ENCODE data around the gene ARFGAP3. TPM values are rescaled to one million over a fixed set of nuclear protein-coding genes. Genes with fewer than 3 reads are reported as not detected.

The ARFGAP3 gene
- total and polyA plus RNA-seq, 4 donors = 25.8 to 42.9 (median 42.3) TPM

DNA sequence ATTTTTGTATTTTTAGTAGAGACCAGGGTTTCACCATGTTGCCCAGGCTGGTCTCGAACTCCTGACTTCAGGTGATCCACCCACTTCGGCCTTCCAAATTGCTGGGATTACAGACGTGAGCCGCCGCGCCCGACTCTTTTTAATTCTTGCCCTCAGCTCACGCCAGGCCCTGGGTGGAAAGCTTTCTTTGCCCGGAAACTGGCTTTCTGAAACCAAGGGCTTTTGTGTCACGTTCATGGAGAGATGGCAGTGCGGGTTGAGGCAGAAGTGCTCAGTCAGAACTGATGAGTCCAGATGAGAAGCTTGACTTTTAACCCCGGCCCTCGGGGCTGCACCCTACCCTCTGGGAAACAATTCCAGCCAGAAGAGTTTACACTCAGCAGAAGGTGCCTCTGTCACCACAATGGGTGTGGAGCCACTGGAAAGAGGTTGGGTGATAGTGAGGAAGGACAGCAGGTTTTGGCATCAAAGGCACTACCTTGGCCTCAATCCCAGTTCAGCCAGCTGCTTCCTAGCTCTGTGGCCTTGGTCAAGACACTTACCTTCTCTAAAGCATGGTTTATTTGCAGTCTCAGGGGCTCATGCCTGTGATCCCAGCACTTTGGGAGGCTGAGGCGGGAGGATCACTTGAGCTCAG lies 890 bp upstream of the ARFGAP3 start:
- ATAC-seq (ENCODE audit: insufficient read depth, low FRiP score) (no peak), DNase-seq (peak in 2 of 3 donors; percentile 42 to 50)
- peaks cover 0 to 7% (median 4%) of the 10 kb centered on the region in 5 donors for H3K4me1 ChIP-seq (ENCODE audit: control insufficient read depth in 5 of 5, insufficient read depth in 5 of 5, low read length in 5 of 5)
- no peaks in the 10 kb centered on the region for H3K36me3 ChIP-seq (ENCODE audit: control insufficient read depth in 4 of 4, insufficient read depth in 4 of 4, low read length in 4 of 4)
- TF ChIP-seq, protein P1, sequence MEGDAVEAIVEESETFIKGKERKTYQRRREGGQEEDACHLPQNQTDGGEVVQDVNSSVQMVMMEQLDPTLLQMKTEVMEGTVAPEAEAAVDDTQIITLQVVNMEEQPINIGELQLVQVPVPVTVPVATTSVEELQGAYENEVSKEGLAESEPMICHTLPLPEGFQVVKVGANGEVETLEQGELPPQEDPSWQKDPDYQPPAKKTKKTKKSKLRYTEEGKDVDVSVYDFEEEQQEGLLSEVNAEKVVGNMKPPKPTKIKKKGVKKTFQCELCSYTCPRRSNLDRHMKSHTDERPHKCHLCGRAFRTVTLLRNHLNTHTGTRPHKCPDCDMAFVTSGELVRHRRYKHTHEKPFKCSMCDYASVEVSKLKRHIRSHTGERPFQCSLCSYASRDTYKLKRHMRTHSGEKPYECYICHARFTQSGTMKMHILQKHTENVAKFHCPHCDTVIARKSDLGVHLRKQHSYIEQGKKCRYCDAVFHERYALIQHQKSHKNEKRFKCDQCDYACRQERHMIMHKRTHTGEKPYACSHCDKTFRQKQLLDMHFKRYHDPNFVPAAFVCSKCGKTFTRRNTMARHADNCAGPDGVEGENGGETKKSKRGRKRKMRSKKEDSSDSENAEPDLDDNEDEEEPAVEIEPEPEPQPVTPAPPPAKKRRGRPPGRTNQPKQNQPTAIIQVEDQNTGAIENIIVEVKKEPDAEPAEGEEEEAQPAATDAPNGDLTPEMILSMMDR (IDR thresholded peaks at IDR 0.05; ENCODE audit: control extremely low read depth, extremely low read depth) = no peak
- no peaks in the 10 kb centered on the region for H3K9me3 ChIP-seq (ENCODE audit: control insufficient read depth in 4 of 4, insufficient read depth in 3 of 4, low read length in 3 of 4)
- 96 to 97% methylated on average over 14 of the region's 14 CpGs for WGBS, 2 donors
- no peak overlapping the region for H3K9ac ChIP-seq (ENCODE audit: insufficient read depth in 1 of 2, low read length in 2 of 2)
- no peak overlapping the region for H3K4me3 ChIP-seq
- no peak overlapping the region for H3K27ac ChIP-seq (ENCODE audit: low read depth in 1 of 2, low read length in 1 of 2)
- no peaks in the 10 kb centered on the region for H3K27me3 ChIP-seq (ENCODE audit: control insufficient read depth in 3 of 3, insufficient read depth in 3 of 3, low read length in 2 of 3)

DNA sequence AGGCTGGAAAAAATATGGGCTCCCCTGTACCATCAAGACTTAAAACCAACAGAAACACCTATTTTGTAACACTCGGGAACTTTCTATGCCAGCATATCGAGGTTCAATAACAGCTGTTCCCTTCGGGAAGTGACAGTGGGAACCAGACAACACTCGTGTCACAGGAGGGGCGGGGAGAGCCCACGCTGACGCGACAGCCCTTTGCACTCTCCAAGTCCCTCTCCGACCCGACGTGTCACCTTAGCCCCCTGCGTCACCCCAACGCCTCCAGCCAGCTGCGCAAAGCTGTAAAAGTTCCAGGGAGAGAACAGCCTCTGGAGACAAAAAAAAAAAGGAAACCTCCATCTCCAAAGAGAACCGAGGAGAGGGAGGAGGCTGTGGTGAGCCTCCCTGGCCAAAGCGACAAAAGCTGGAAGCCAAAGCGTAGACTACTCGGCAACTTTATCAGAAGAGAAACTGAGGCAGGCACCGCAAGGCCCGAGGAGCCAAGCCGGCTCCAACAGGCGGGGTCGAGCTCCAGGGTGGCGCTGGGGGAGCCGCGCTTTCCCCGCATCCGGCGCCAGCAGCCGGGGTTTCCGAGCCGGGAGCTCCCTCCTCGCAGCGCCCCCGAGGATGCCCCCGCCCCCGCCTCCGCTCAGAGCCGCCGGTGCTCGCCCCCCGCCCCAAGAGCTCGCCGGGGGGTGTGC lies 751 bp downstream of the ARFGAP3 start:
- WGBS, 2 donors = 0% methylated on average over 32 to 43 of the region's 44 CpGs

DNA sequence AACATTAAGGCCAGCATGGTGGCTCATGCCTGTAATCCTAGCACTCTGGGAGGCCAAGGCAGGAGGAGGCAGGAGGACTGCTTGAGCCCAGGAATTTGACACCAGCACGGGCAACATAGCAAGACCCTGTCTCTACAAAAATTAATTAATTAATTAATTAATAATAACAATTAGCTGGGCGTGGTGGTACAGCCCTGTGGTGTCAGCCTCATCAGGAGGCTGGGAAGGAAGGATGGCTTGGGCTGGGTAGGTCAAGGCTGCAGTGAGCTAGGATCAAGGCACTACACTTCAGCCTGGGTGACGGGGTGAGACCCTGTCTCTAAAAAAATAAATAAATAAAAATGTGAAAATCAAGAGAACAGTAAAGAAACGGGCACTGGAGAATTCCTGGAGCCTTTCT lies 1.4 kb downstream of the ARFGAP3 start:
- DNase-seq = no peak
- Histone ChIP-seq H3K27ac (ENCODE audit: low read depth in 1 of 2, low read length in 1 of 2) (peak overlapping the region in 1 of 2 donors; percentile 99), H3K36me3 (ENCODE audit: control insufficient read depth in 4 of 4, insufficient read depth in 4 of 4, low read length in 4 of 4) (peaks cover 0 to 1% (median 0%) of the 10 kb centered on the region in 4 donors), H3K27me3 (ENCODE audit: control insufficient read depth in 3 of 3, insufficient read depth in 3 of 3, low read length in 2 of 3) (no peaks in the 10 kb centered on the region), H3K9me3 (ENCODE audit: control insufficient read depth in 4 of 4, insufficient read depth in 3 of 4, low read length in 3 of 4) (no peaks in the 10 kb centered on the region), H3K4me3 (peak overlapping the region; percentile 85), H3K4me1 (ENCODE audit: control insufficient read depth in 5 of 5, insufficient read depth in 5 of 5, low read length in 5 of 5) (peaks cover 0 to 8% (median 4%) of the 10 kb centered on the region in 5 donors), H3K9ac (ENCODE audit: insufficient read depth in 1 of 2, low read length in 2 of 2) (peak overlapping the region in 1 of 2 donors; percentile 88)
- TF ChIP-seq, protein P1 (IDR thresholded peaks at IDR 0.05; ENCODE audit: control extremely low read depth, extremely low read depth) = no peak
- no peak for ATAC-seq (ENCODE audit: insufficient read depth, low FRiP score)
- 40 to 59% methylated on average over 4 of the region's 4 CpGs for WGBS, 2 donors

More for the DNA sequence above, 751 bp downstream of the ARFGAP3 start:
- Histone ChIP-seq H3K36me3 (ENCODE audit: control insufficient read depth in 4 of 4, insufficient read depth in 4 of 4, low read length in 4 of 4) (no peaks in the 10 kb centered on the region), H3K4me1 (ENCODE audit: control insufficient read depth in 5 of 5, insufficient read depth in 5 of 5, low read length in 5 of 5) (peaks cover 0 to 7% (median 4%) of the 10 kb centered on the region in 5 donors), H3K4me3 (peak overlapping the region; percentile 85), H3K27me3 (ENCODE audit: control insufficient read depth in 3 of 3, insufficient read depth in 3 of 3, low read length in 2 of 3) (no peaks in the 10 kb centered on the region), H3K9ac (ENCODE audit: insufficient read depth in 1 of 2, low read length in 2 of 2) (peak overlapping the region; percentile 63 to 88), H3K27ac (ENCODE audit: low read depth in 1 of 2, low read length in 1 of 2) (peak overlapping the region; percentile 99), H3K9me3 (ENCODE audit: control insufficient read depth in 4 of 4, insufficient read depth in 3 of 4, low read length in 3 of 4) (no peaks in the 10 kb centered on the region)
- ATAC-seq (ENCODE audit: insufficient read depth, low FRiP score) (peak; percentile 9), DNase-seq (peak; percentile 65 to 69 (median 65))
- TF ChIP-seq, protein P1 (IDR thresholded peaks at IDR 0.05; ENCODE audit: control extremely low read depth, extremely low read depth) = no peak

All from lung (tissue), 12 donors.